ENCODE measurements around the gene ZNF33B.
"Not testable (repeated sequence)": the region's sequence is repeated elsewhere in the genome, so short reads cannot be mapped to it uniquely, and the experiment has no call there.

Gene ZNF33B

DNA sequence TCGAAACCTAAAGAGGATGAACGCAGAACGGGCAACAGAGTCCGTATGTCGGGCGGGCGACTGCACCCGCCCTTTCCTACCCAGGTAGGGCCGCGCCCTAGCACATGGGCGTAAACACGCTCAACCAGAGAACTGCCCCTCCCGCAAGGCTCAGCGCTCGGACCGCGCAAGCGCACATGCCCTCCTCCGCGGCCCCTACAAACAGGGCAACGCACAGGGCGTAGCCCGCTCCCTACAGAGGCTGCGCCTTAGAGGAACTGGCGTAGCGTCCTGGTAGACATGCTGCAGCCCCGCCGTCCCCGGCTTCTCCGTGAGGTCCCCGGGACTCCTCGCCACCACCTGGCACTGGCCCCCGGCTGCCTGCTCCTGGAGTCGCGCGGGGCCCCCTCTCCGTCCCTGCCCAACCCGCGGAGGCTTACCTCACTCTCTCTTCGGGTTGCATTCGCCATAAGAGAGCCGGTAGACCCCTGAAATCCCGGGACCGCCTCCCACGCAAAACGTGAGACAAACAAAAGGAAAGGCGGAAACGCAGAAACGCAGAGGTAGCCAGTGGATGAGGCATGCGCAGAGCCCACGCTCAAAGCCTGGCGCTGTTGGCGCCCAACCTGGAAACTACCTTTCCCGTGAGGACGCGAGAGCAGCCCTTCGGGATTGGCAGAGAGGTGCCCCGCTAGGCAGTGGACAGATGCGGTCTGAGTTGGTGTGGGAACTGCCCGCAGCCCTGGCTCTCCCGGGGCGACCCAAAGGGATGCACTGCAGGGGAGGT, at the start of gene ZNF33B:
Gene ZNF33B, minus strand, starts transcription at position 516 of the 766 bp plus-strand sequence. CDS start 1,642 bp downstream, outside the sequence.
- Histone ChIP-seq H3K4me3 (peak within 1 kb of the TSS; percentile 98), H3K4me1 (peaks cover 9% of the 10 kb centered on the region), H3K9me3 (no peaks in the 10 kb centered on the region), H3K36me3 (replicated peaks) (no peaks in the 10 kb centered on the region; the same call in 1 of the 2 replicates), H3K27me3 (ENCODE audit: low read depth) (no peaks in the 10 kb centered on the region)
- in situ Hi-C loops (cut with MboI; ENCODE audit: low sequenced_read_pairs) = no loop called here
- DNase-seq (ENCODE audit: low spot score in 2 of 2) = peak; percentile 88 to 94

- Histone ChIP-seq H3K9me3 (no peaks in the 10 kb centered on the region), H3K4me1 (no peaks in the 10 kb centered on the region), H3K4me3 (no peak overlapping the region), H3K27me3 (ENCODE audit: low read depth) (no peaks in the 10 kb centered on the region), H3K36me3 (replicated peaks) (no peaks in the 10 kb centered on the region)
- DNase-seq (ENCODE audit: low spot score in 2 of 2) = no peak
- in situ Hi-C loops (cut with MboI; ENCODE audit: low sequenced_read_pairs) = no loop called here
Measured at GRCh38 chr10:42684517-42684916, 46.1 kb upstream of the ZNF33B start.

GRCh38 chr10:42680267-42680666, 41.9 kb upstream of the ZNF33B start:
- Histone ChIP-seq H3K27me3 (ENCODE audit: low read depth) (no peaks in the 10 kb centered on the region), H3K4me1 (no peaks in the 10 kb centered on the region), H3K9me3 (no peaks in the 10 kb centered on the region), H3K4me3 (no peak overlapping the region), H3K36me3 (replicated peaks) (no peaks in the 10 kb centered on the region)
- DNase-seq (ENCODE audit: low spot score in 2 of 2) = no peak
- in situ Hi-C loops (cut with MboI; ENCODE audit: low sequenced_read_pairs) = no loop called here

DNA sequence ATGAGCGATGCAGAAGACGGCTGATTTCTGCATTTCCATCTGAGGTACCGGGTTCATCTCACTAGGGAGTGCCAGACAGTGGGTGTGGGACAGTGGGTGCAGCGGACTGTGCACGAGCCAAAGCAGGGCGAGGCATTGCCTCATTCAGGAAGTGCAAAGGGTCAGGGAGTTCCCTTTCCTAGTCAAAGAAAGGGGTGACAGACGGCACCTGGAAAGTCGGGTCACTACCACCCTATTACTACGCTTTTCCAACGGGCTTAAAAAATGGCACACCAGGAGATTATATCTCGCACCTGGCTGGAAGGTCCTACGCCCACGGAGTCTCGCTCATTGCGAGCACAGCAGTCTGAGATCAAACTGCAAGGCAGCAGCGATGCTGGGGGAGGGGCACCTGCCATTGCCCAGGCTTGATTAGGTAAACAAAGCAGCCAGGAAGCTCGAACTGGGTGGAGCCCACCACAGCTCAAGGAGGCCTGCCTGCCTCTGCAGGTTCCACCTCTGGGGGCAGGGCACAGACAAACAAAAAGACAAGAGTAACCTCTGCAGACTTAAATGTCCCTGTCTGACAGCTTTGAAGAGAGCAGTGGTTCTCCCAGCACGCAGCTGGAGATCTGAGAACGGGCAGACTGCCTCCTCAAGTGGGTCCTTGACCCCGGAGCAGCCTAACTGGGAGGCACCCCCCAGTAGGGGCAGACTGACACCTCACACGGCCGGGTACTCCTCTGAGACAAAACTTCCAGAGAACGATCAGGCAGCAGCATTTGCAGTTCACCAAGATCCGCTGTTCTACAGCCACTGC, 27.0 kb upstream of the ZNF33B start:
- H3K36me3 ChIP-seq (replicated peaks); in situ Hi-C loops (cut with MboI; ENCODE audit: low sequenced_read_pairs); H3K4me1 ChIP-seq: not testable (repeated sequence)

GRCh38 chr10:42654419-42654818, 16.0 kb upstream of the ZNF33B start:
- in situ Hi-C loops (cut with MboI; ENCODE audit: low sequenced_read_pairs) = no loop called here
- DNase-seq (ENCODE audit: low spot score in 2 of 2) = no peak
- Histone ChIP-seq H3K27me3 (ENCODE audit: low read depth) (no peaks in the 10 kb centered on the region), H3K36me3 (replicated peaks) (no peaks in the 10 kb centered on the region), H3K4me3 (no peak overlapping the region), H3K9me3 (no peaks in the 10 kb centered on the region), H3K4me1 (no peaks in the 10 kb centered on the region)

More for the DNA sequence above, 27.0 kb upstream of the ZNF33B start:
- peak in 1 of 2 experiments; percentile 15 for DNase-seq (ENCODE audit: low spot score in 2 of 2)
- H3K4me3 ChIP-seq; H3K27me3 ChIP-seq (ENCODE audit: low read depth); H3K9me3 ChIP-seq: not testable (repeated sequence)

DNA sequence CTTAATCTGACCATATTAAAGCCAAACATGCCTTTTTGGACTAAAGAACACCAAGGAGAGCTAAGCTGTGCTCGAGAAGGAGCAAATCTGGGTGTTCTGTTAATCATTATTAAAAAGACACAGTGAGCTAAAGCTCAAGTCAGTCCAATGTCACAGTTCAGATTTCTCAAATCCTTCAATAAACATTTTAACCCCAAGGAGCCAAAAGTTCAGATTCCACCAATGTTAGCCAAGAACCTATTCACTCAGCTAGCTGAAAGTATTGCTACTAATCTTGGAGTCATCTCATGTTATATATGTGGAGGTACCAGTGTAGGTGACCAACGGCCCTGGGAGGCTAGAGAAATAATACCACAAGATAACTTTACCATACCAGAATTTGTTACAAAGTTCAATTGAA, 14.5 kb upstream of the ZNF33B start:
- Histone ChIP-seq H3K27me3 (ENCODE audit: low read depth) (no peaks in the 10 kb centered on the region), H3K4me1 (no peaks in the 10 kb centered on the region), H3K4me3 (no peak overlapping the region), H3K9me3 (no peaks in the 10 kb centered on the region), H3K36me3 (replicated peaks) (no peaks in the 10 kb centered on the region)
- in situ Hi-C loops (cut with MboI; ENCODE audit: low sequenced_read_pairs) = no loop called here
- peak in 1 of 2 experiments; percentile 16 for DNase-seq (ENCODE audit: low spot score in 2 of 2)

DNA sequence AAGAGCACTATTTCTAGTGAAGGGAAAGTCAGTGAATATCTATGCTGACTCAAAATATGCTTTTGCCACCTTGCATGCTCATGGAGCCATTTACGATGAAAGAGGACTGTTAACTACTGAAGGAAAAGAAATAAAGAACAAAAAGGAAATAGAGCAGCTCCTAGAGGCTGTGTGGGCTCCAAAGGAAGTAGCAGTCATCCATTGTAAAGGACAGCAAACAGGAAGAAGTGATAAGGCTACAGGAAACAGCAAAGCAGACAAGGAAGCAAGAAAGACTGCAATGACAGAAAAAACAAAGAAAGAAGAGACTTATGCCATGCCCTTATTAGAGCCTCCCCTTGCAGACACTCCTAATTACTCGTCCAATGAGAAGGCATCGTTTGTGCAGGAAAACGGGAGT, 12.0 kb upstream of the ZNF33B start:
- no peak for DNase-seq (ENCODE audit: low spot score in 2 of 2)
- in situ Hi-C loops (cut with MboI; ENCODE audit: low sequenced_read_pairs) = no loop called here
- no peak overlapping the region for H3K4me3 ChIP-seq
- H3K36me3 ChIP-seq (replicated peaks) = no peaks in the 10 kb centered on the region
- H3K9me3 ChIP-seq = no peaks in the 10 kb centered on the region
- no peaks in the 10 kb centered on the region for H3K4me1 ChIP-seq
- no peaks in the 10 kb centered on the region for H3K27me3 ChIP-seq (ENCODE audit: low read depth)

- no peak for DNase-seq (ENCODE audit: low spot score in 2 of 2)
- H3K4me1 ChIP-seq = no peaks in the 10 kb centered on the region
- in situ Hi-C loops (cut with MboI; ENCODE audit: low sequenced_read_pairs) = no loop called here
- H3K36me3 ChIP-seq (replicated peaks) = no peaks in the 10 kb centered on the region
- no peak overlapping the region for H3K4me3 ChIP-seq
- H3K27me3 ChIP-seq (ENCODE audit: low read depth) = no peaks in the 10 kb centered on the region
- no peaks in the 10 kb centered on the region for H3K9me3 ChIP-seq
Measured at GRCh38 chr10:42648512-42648911, 10.1 kb upstream of the ZNF33B start.

- Histone ChIP-seq H3K27me3 (ENCODE audit: low read depth) (no peaks in the 10 kb centered on the region), H3K36me3 (replicated peaks) (no peaks in the 10 kb centered on the region), H3K4me1 (no peaks in the 10 kb centered on the region), H3K9me3 (no peaks in the 10 kb centered on the region), H3K4me3 (no peak overlapping the region)
- DNase-seq (ENCODE audit: low spot score in 2 of 2) = no peak
- in situ Hi-C loops (cut with MboI; ENCODE audit: low sequenced_read_pairs) = no loop called here
Measured at GRCh38 chr10:42646687-42647640, 8.6 kb upstream of the ZNF33B start.

GRCh38 chr10:42646214-42646613, 7.8 kb upstream of the ZNF33B start:
- no peaks in the 10 kb centered on the region for H3K27me3 ChIP-seq (ENCODE audit: low read depth)
- H3K9me3 ChIP-seq = no peaks in the 10 kb centered on the region
- no peaks in the 10 kb centered on the region for H3K4me1 ChIP-seq
- no peak for DNase-seq (ENCODE audit: low spot score in 2 of 2)
- in situ Hi-C loops (cut with MboI; ENCODE audit: low sequenced_read_pairs) = no loop called here
- H3K4me3 ChIP-seq = no peak overlapping the region
- no peaks in the 10 kb centered on the region for H3K36me3 ChIP-seq (replicated peaks)

GRCh38 chr10:42645516-42645915, 7.1 kb upstream of the ZNF33B start:
- H3K36me3 ChIP-seq (replicated peaks) = no peaks in the 10 kb centered on the region
- H3K4me1 ChIP-seq = no peaks in the 10 kb centered on the region
- H3K27me3 ChIP-seq (ENCODE audit: low read depth) = no peaks in the 10 kb centered on the region
- in situ Hi-C loops (cut with MboI; ENCODE audit: low sequenced_read_pairs) = no loop called here
- DNase-seq (ENCODE audit: low spot score in 2 of 2) = no peak
- no peak overlapping the region for H3K4me3 ChIP-seq
- no peaks in the 10 kb centered on the region for H3K9me3 ChIP-seq

GRCh38 chr10:42645103-42645502, 6.7 kb upstream of the ZNF33B start:
- no peaks in the 10 kb centered on the region for H3K27me3 ChIP-seq (ENCODE audit: low read depth)
- no peak overlapping the region for H3K4me3 ChIP-seq
- in situ Hi-C loops (cut with MboI; ENCODE audit: low sequenced_read_pairs) = no loop called here
- DNase-seq (ENCODE audit: low spot score in 2 of 2) = no peak
- H3K4me1 ChIP-seq = no peaks in the 10 kb centered on the region
- H3K9me3 ChIP-seq = no peaks in the 10 kb centered on the region
- no peaks in the 10 kb centered on the region for H3K36me3 ChIP-seq (replicated peaks)

DNA sequence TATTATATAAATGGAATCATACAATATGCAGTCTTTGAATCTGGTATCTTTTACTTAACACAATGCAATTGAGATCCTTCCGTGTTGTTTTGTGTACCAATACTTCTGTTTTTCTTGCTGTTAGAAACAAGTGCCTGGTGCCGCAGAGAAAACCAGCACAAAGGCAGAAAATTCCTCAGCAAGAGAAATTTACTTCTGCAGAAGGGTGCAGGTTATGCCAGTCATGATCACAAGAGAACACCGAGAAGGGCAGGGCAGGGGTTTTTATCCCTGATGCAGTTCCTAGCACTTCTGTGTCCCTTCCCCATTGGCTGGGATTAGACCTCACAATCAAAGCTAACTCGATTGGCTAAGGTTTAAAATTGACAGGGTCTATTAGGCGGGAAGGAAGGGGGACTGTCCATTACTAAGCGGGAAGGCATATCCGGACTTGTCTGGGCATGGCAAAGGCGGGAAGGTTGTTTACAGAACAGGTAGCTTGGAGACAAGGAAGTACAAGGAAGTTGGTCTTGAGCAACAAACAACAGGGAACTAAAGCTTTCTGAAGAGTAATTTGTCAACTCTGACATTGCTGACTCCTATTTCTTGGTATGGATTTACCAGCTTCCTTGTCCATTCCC, 2.4 kb upstream of the ZNF33B start:
- in situ Hi-C loops (cut with MboI; ENCODE audit: low sequenced_read_pairs) = no loop called here

More for the DNA sequence above, 2.4 kb upstream of the ZNF33B start:
- H3K4me3 ChIP-seq = no peak overlapping the region
- H3K27me3 ChIP-seq (ENCODE audit: low read depth) = no peaks in the 10 kb centered on the region
- H3K4me1 ChIP-seq = peaks cover 9% of the 10 kb centered on the region
- no peak for DNase-seq (ENCODE audit: low spot score in 2 of 2)
- no peaks in the 10 kb centered on the region; the same call in 1 of the 2 replicates for H3K36me3 ChIP-seq (replicated peaks)
- H3K9me3 ChIP-seq = no peaks in the 10 kb centered on the region

All from HAP-1 (cell line).